HepG2 (cell line): ENCODE results near the gene COQ4.

Experiments
- E2F5 ChIP-seq: sonication (generic); formaldehyde crosslinking; conservative IDR thresholded peaks from 2 replicates; pipeline ENCODE4 v1.4.0; 2020; ENCODE audit warnings: missing genetic modification reagents
- FOSL2 ChIP-seq: sonication (generic); formaldehyde crosslinking; IDR thresholded peaks from 2 replicates; pipeline ENCODE4 v1.4.0; 2020; ENCODE audit warnings: missing genetic modification reagents
- IRF1 ChIP-seq: sonication (generic); formaldehyde crosslinking; IDR thresholded peaks from 2 replicates; pipeline ENCODE4 v1.4.0; 2020; ENCODE audit warnings: low read depth, mild to moderate bottlenecking, missing genetic modification reagents
- RFX5 ChIP-seq: IDR thresholded peaks from 2 replicates; pipeline ENCODE4 v1.6.1; 2011; ENCODE audit warnings: low read depth, low read length, improper control_type of control experiment
- SMC3 ChIP-seq: IDR thresholded peaks from 2 replicates; pipeline ENCODE4 v1.6.1; 2011; ENCODE audit warnings: low read length, improper control_type of control experiment
- TSC22D2 ChIP-seq: sonication (generic); formaldehyde crosslinking; IDR thresholded peaks from 2 replicates; pipeline ENCODE4 v1.5.1; 2020; ENCODE audit warnings: missing genetic modification reagents, mild to moderate bottlenecking, borderline replicate concordance
- USF2 ChIP-seq, 2 experiments: sonication (generic) in 1 of 2; formaldehyde crosslinking in 1 of 2; IDR thresholded peaks; 2 replicates each; pipeline versions ENCODE4 v1.5.1 to v1.6.1; 2011 to 2020; ENCODE audit warnings: borderline replicate concordance in 1 of 2, low read depth in 1 of 2, low read length in 1 of 2, mild to moderate bottlenecking in 1 of 2, missing genetic modification reagents in 1 of 2, moderate library complexity in 1 of 2
- ZNF274 ChIP-seq: sonication (generic); formaldehyde crosslinking; IDR thresholded peaks from 2 replicates; pipeline ENCODE4 v1.5.1; 2020; ENCODE audit warnings: mild to moderate bottlenecking, missing genetic modification reagents

- TF ChIP-seq FOSL2 (CRISPR knock-in tag) (no peak), RFX5 (no peak), SMC3 (no peak), IRF1 (CRISPR knock-in tag) (no peak), USF2 (IDR thresholded peaks at IDR 0.05; ENCODE audit: low read depth, low read length) (no peak), USF2 (CRISPR knock-in tag; IDR thresholded peaks at IDR 0.05; ENCODE audit: borderline replicate concordance) (no peak), E2F5 (CRISPR knock-in tag) (no peak), TSC22D2 (CRISPR knock-in tag) (no peak), ZNF274 (CRISPR knock-in tag) (no peak)
These were observed 20.5 kb downstream of the COQ4 start for GRCh38 chr9:128342971-128343680.
